Body of pancreas (tissue), 4 donors: ENCODE measurements around the gene ZNF775.

Experiments
- POLR2A ChIP-seq, 3 donors: fragments of 450-650 bp; IDR thresholded peaks; one replicate each; pipeline ENCODE4 v1.6.1; 2016; ENCODE audit warnings: antibody characterized with exemption in 3 of 3, mild to moderate bottlenecking in 2 of 3
- TF ChIP-seq, protein P1 (sequence below), 7 experiments: fragments of 450-650 bp in 4 of 7; fragments of 200-600 bp in 3 of 7; sonication (generic) in 3 of 7; IDR thresholded peaks; one replicate each; pipeline ENCODE4 v1.5.1; 2016 to 2019; ENCODE audit warnings: antibody characterized with exemption in 7 of 7

DNA sequence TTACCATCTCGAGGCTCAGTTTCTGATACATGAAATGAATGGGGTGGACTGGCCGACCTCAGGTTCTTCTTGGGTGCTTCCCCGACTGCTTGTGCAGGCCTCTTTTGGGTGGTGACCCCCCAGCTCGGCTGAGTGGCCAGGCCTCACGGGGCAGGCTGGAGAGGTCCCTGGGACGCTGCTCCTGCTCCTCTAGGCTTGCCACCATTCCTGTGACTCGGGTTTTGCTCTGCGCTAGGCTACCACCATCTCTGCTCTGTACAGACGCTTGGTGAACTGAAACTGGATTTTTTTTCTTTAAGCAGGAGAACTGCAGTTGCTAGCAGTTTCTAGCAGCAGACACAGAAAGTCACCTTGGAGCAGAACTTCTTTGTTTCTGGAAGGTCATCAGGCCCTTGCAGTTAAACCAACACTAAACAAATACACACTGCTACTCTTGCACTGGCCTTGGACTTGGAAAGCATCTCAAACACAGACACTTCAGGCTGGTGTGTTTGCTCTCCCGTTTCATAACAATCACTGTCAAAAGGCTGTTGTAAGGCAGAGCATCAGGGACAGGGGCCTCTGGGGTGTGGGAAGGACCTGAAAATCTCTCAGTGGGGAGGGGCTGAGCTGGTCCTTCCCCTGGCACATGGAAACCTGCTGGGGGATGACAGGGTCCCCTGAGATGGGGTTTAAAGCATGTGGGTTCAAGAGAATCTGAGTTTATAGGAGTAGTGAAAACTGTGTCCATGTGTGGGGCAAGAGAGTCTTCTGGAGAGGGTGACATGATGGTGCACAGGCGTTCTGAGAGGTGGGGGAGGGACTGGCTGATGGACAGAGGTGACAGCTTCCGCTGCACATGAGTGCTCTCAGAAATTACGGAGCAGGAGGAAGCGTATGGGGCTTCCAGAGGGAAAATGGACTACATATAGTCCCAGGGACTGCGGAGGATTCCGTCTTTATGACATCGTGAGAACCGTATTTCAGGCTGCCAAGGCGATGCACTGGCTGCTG is 36.3 kb downstream of the ZNF775 start:
- TF ChIP-seq, protein P1, sequence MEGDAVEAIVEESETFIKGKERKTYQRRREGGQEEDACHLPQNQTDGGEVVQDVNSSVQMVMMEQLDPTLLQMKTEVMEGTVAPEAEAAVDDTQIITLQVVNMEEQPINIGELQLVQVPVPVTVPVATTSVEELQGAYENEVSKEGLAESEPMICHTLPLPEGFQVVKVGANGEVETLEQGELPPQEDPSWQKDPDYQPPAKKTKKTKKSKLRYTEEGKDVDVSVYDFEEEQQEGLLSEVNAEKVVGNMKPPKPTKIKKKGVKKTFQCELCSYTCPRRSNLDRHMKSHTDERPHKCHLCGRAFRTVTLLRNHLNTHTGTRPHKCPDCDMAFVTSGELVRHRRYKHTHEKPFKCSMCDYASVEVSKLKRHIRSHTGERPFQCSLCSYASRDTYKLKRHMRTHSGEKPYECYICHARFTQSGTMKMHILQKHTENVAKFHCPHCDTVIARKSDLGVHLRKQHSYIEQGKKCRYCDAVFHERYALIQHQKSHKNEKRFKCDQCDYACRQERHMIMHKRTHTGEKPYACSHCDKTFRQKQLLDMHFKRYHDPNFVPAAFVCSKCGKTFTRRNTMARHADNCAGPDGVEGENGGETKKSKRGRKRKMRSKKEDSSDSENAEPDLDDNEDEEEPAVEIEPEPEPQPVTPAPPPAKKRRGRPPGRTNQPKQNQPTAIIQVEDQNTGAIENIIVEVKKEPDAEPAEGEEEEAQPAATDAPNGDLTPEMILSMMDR (IDR thresholded peaks at IDR 0.05), result no peak
- no peak for TF ChIP-seq POLR2A (IDR thresholded peaks at IDR 0.05)
